ENCODE results near the gene NR2F1-AS1. TPM values are rescaled to one million over a fixed set of nuclear protein-coding genes. Genes with fewer than 3 reads are reported as not detected.

The NR2F1-AS1 gene
- polyA plus RNA-seq, 2 of the 4 experiments (the other 2 are of a cell fraction), result 5.5 to 8.3 TPM

- TF ChIP-seq, protein P1, sequence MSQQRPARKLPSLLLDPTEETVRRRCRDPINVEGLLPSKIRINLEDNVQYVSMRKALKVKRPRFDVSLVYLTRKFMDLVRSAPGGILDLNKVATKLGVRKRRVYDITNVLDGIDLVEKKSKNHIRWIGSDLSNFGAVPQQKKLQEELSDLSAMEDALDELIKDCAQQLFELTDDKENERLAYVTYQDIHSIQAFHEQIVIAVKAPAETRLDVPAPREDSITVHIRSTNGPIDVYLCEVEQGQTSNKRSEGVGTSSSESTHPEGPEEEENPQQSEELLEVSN (IDR thresholded peaks at IDR 0.05; ENCODE audit: borderline replicate concordance, low read depth), result peak; percentile 64; the same call in 1 of the 2 replicates
- TF ChIP-seq ZC3H11A (IDR thresholded peaks at IDR 0.05) (no peak), RFX5 (IDR thresholded peaks at IDR 0.05) (0 out of 2 replicates have a peak, but pooled peaks have one; percentile 28), CHD4 (IDR thresholded peaks at IDR 0.05; ENCODE audit: borderline replicate concordance) (no peak), PBX3 (IDR thresholded peaks at IDR 0.05) (no peak), EHMT2 (IDR thresholded peaks at IDR 0.05; ENCODE audit: low read depth) (no peak), NR3C1 (IDR thresholded peaks at IDR 0.05) (no peak)
These were observed 40.3 kb upstream of the NR2F1-AS1 start (continued) for GRCh38 chr5:93621327-93621798.

- WGBS (ENCODE audit: missing lambda C conversion rate), result 3% methylated on average over 45 of the region's 75 CpGs
- no peak for FAIRE-seq
- peak overlapping the region; percentile 87 for H3K4me3 ChIP-seq
- H3K9me3 ChIP-seq, result no peaks in the 10 kb centered on the region
- ChIA-PET CTCF (interaction anchor here (0.6 to 2.5 kb wide), 8 partner anchors 8 to 181 kb away, joined by 3 to 11 read pairs (median 4); partner anchors contain the start of gene NR2F1-AS1), POLR2A (interaction anchor here (1.0 kb wide), 1 partner anchor 36 kb away, joined by 6 read pairs; no protein-coding TSS in a partner anchor)
- peak; percentile 87 to 92 for ATAC-seq
- peak overlapping the region; percentile 78 to 94 for H3K27ac ChIP-seq
- H3K4me1 ChIP-seq, result peaks cover 15% of the 10 kb centered on the region
- DNase-seq (ENCODE audit: low read depth in 1 of 2, low spot score in 1 of 2), result peak; percentile 47 to 80
- TF ChIP-seq PHF8 (IDR thresholded peaks at IDR 0.05; ENCODE audit: borderline replicate concordance, low read depth), result peak; percentile 53; the same call in 1 of the 2 replicates
- TF ChIP-seq FOSB (CRISPR knock-in tag; IDR thresholded peaks at IDR 0.05), result no peak
- TF ChIP-seq MYC (IDR thresholded peaks at IDR 0.05; ENCODE audit: borderline replicate concordance, low read length), result 0 out of 2 replicates have a peak, but pooled peaks have one; percentile 35
- peak; percentile 63 for TF ChIP-seq MAX (IDR thresholded peaks at IDR 0.05)
- TF ChIP-seq CBX8 (IDR thresholded peaks at IDR 0.05), result no peak
- peak; percentile 26; the same call in 1 of the 2 replicates for TF ChIP-seq POLR2A (IDR thresholded peaks at IDR 0.05; ENCODE audit: low read length)
- TF ChIP-seq SMC3 (IDR thresholded peaks at IDR 0.05), result peak; percentile 44; the same call in 2 of the 3 replicates
- TF ChIP-seq MAFK (IDR thresholded peaks at IDR 0.05; ENCODE audit: partially characterized antibody), result no peak
- peak; percentile 46; the same call in 1 of the 2 replicates for TF ChIP-seq RNF2 (IDR thresholded peaks at IDR 0.05; ENCODE audit: borderline replicate concordance, low read depth)
- peak in 1 of 2 experiments; percentile 42; a peak in 2 of 5 replicates for TF ChIP-seq RAD21 (conservative IDR thresholded peaks at IDR 0.05 in 1 of 2, IDR thresholded peaks at IDR 0.05 in 1 of 2)
- TF ChIP-seq, protein P2, sequence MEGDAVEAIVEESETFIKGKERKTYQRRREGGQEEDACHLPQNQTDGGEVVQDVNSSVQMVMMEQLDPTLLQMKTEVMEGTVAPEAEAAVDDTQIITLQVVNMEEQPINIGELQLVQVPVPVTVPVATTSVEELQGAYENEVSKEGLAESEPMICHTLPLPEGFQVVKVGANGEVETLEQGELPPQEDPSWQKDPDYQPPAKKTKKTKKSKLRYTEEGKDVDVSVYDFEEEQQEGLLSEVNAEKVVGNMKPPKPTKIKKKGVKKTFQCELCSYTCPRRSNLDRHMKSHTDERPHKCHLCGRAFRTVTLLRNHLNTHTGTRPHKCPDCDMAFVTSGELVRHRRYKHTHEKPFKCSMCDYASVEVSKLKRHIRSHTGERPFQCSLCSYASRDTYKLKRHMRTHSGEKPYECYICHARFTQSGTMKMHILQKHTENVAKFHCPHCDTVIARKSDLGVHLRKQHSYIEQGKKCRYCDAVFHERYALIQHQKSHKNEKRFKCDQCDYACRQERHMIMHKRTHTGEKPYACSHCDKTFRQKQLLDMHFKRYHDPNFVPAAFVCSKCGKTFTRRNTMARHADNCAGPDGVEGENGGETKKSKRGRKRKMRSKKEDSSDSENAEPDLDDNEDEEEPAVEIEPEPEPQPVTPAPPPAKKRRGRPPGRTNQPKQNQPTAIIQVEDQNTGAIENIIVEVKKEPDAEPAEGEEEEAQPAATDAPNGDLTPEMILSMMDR (IDR thresholded peaks at IDR 0.05), result peak; percentile 30; the same call in 1 of the 3 replicates
- TF ChIP-seq, protein P1 (IDR thresholded peaks at IDR 0.05; ENCODE audit: borderline replicate concordance, low read depth), result peak; percentile 64
- TF ChIP-seq EHMT2 (IDR thresholded peaks at IDR 0.05; ENCODE audit: low read depth), result no peak
- peak overlapping the region; percentile 91 for H3K4me2 ChIP-seq
These were observed 39.7 kb upstream of the NR2F1-AS1 start for GRCh38 chr5:93620487-93621326.

All from A549 (cell line).